ENCODE results near the gene FADS6. TPM values are rescaled to one million over a fixed set of nuclear protein-coding genes. Genes with fewer than 3 reads are reported as not detected.

Gene FADS6
- polyA plus RNA-seq, 1 of the 3 experiments (the other 2 are of a cell fraction), result not detected

DNA sequence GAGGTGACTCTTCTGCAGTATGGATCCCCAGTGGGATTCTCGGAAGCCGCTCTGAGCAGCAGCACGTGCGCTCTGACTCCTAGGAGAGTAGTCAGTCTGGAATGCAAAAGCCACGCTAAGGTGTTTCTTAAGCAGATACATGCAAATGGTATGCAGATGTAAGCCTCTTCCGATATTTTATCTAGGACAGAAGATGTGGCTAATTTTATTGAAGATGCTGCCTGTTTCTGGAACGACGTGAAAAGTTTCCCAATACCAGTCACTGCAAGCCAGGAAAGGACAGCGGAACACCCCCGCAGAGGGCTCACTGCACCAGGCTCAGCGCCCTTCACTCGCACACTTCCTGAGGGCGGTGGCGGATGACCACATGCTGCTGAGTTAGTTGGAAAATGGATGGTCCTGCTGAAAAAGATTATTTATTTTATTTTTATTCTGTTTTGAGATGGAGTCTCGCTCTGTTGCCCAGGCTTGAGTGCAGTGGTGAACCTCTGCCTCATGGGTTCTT lies 10.1 kb downstream of the FADS6 start:
- 87% methylated on average over 15 of the region's 15 CpGs for WGBS (ENCODE audit: low lambda C conversion rate)
- Histone ChIP-seq H3K27ac (ENCODE audit: low read depth in 2 of 2, low read length in 1 of 2) (no peak overlapping the region), H3K36me3 (replicated peaks in 1 of 2; ENCODE audit: control insufficient read depth in 1 of 2, insufficient read depth in 2 of 2, low read length in 1 of 2) (no peaks in the 10 kb centered on the region), H4K20me1 (ENCODE audit: insufficient read depth) (no peaks in the 10 kb centered on the region), H3K27me3 (ENCODE audit: insufficient read depth) (peaks cover 28% of the 10 kb centered on the region; the same call in 1 of the 2 replicates), H3K79me2 (ENCODE audit: insufficient read depth) (no peaks in the 10 kb centered on the region), H3K4me3 (ENCODE audit: low read depth in 2 of 2, low read length in 1 of 2) (no peak overlapping the region), H3K4me2 (no peak overlapping the region), H2AFZ (ENCODE audit: low read depth) (no peak overlapping the region), H3K9ac (no peak overlapping the region), H3K4me1 (ENCODE audit: control insufficient read depth in 1 of 2, insufficient read depth in 2 of 2, low read depth in 1 of 2, low read length in 1 of 2) (no peaks in the 10 kb centered on the region), H3K9me3 (no peaks in the 10 kb centered on the region), H3K9me2 (no peaks in the 10 kb centered on the region), H3F3A (replicated peaks; ENCODE audit: insufficient read depth) (no peaks in the 10 kb centered on the region)
- POLR2A ChIA-PET, result no interaction called here
- no peak for DNase-seq
- no peak for TF ChIP-seq NRF1 (IDR thresholded peaks at IDR 0.05; ENCODE audit: low read depth, low read length)
- CTCF ChIA-PET, result interaction anchor here (47.7 kb wide), 1 partner anchor 65 kb away, joined by 3869 read pairs; the partner anchor contains the start of genes GRIN2C and NAT9

GRCh38 chr17:74882517-74883240 lies 10.8 kb downstream of the FADS6 start:
- H3F3A ChIP-seq (replicated peaks; ENCODE audit: insufficient read depth), result no peaks in the 10 kb centered on the region
- no peak overlapping the region for H3K27ac ChIP-seq (ENCODE audit: low read depth in 2 of 2, low read length in 1 of 2)
- no peaks in the 10 kb centered on the region for H3K4me1 ChIP-seq (ENCODE audit: control insufficient read depth in 1 of 2, insufficient read depth in 2 of 2, low read depth in 1 of 2, low read length in 1 of 2)
- CTCF ChIA-PET, result interaction anchor here (47.7 kb wide), 1 partner anchor 65 kb away, joined by 3869 read pairs; the partner anchor contains the start of genes GRIN2C and NAT9
- no peaks in the 10 kb centered on the region for H3K36me3 ChIP-seq (replicated peaks in 1 of 2; ENCODE audit: control insufficient read depth in 1 of 2, insufficient read depth in 2 of 2, low read length in 1 of 2)
- H3K27me3 ChIP-seq (ENCODE audit: insufficient read depth), result peaks cover 26% of the 10 kb centered on the region; the same call in 1 of the 2 replicates
- H2AFZ ChIP-seq (ENCODE audit: low read depth), result no peak overlapping the region
- H3K79me2 ChIP-seq (ENCODE audit: insufficient read depth), result no peaks in the 10 kb centered on the region
- TF ChIP-seq RAD21 (IDR thresholded peaks at IDR 0.05; ENCODE audit: low read length), result no peak
- TF ChIP-seq FOXJ3 (CRISPR knock-in tag; IDR thresholded peaks at IDR 0.05), result no peak
- 48% methylated on average over 20 of the region's 20 CpGs for WGBS (ENCODE audit: low lambda C conversion rate)
- H3K4me2 ChIP-seq, result no peak overlapping the region
- no peaks in the 10 kb centered on the region for H3K9me3 ChIP-seq
- no peaks in the 10 kb centered on the region for H3K9me2 ChIP-seq
- H3K4me3 ChIP-seq (ENCODE audit: low read depth in 2 of 2, low read length in 1 of 2), result no peak overlapping the region
- H3K9ac ChIP-seq, result no peak overlapping the region
- DNase-seq, result no peak
- H4K20me1 ChIP-seq (ENCODE audit: insufficient read depth), result no peaks in the 10 kb centered on the region
- POLR2A ChIA-PET, result no interaction called here

GRCh38 chr17:74881073-74881472 lies 12.4 kb downstream of the FADS6 start:
- H3K9me2 ChIP-seq, result no peaks in the 10 kb centered on the region
- ChIA-PET POLR2A (no interaction called here), CTCF (interaction anchor here (1.3 to 47.7 kb wide), 3 partner anchors 8 to 77 kb away, joined by 5 to 3869 read pairs (median 8); partner anchors contain the start of genes FDXR, GRIN2C and NAT9)
- no peaks in the 10 kb centered on the region for H4K20me1 ChIP-seq (ENCODE audit: insufficient read depth)
- no peak for DNase-seq
- peaks cover 19% of the 10 kb centered on the region; the same call in 1 of the 2 replicates for H3K27me3 ChIP-seq (ENCODE audit: insufficient read depth)
- H3K9ac ChIP-seq, result no peak overlapping the region
- H3K27ac ChIP-seq (ENCODE audit: low read depth in 2 of 2, low read length in 1 of 2), result no peak overlapping the region
- no peaks in the 10 kb centered on the region for H3K36me3 ChIP-seq (replicated peaks in 1 of 2; ENCODE audit: control insufficient read depth in 1 of 2, insufficient read depth in 2 of 2, low read length in 1 of 2)
- H3K4me2 ChIP-seq, result no peak overlapping the region
- no peaks in the 10 kb centered on the region for H3F3A ChIP-seq (replicated peaks; ENCODE audit: insufficient read depth)
- H3K9me3 ChIP-seq, result no peaks in the 10 kb centered on the region
- no peak overlapping the region for H3K4me3 ChIP-seq (ENCODE audit: low read depth in 2 of 2, low read length in 1 of 2)
- H2AFZ ChIP-seq (ENCODE audit: low read depth), result no peak overlapping the region
- H3K4me1 ChIP-seq (ENCODE audit: control insufficient read depth in 1 of 2, insufficient read depth in 2 of 2, low read depth in 1 of 2, low read length in 1 of 2), result no peaks in the 10 kb centered on the region
- H3K79me2 ChIP-seq (ENCODE audit: insufficient read depth), result no peaks in the 10 kb centered on the region
- no peak for TF ChIP-seq GABPA (IDR thresholded peaks at IDR 0.05; ENCODE audit: low read depth)
- TF ChIP-seq YY1 (IDR thresholded peaks at IDR 0.05; ENCODE audit: low read depth), result no peak
- TF ChIP-seq RAD21 (IDR thresholded peaks at IDR 0.05; ENCODE audit: low read length), result no peak
- no peak for TF ChIP-seq EP300 (IDR thresholded peaks at IDR 0.05; ENCODE audit: borderline replicate concordance in 1 of 2, low read depth in 1 of 2, low read length in 1 of 2)
- TF ChIP-seq FOXJ3 (CRISPR knock-in tag; IDR thresholded peaks at IDR 0.05), result no peak
- 53% methylated on average over 11 of the region's 11 CpGs for WGBS (ENCODE audit: low lambda C conversion rate)
